AG09309 (cell line): ENCODE data around the gene CXorf38.
A peak's percentile ranks its signal among the peaks of the same experiment; 100 is the strongest.
"Not testable (repeated sequence)": the region's sequence is repeated elsewhere in the genome, so short reads cannot be mapped to it uniquely, and the experiment has no call there.

ENCODE experiments used
- DNase-seq: peaks from one replicate; pipeline ENCODE4 v3.0.0-alpha.2; 2010; ENCODE audit warnings: low read depth
- H3K4me3 ChIP-seq: 2 replicates; pipeline ENCODE4 v1.5.1; 2011; ENCODE audit warnings: mild to moderate bottlenecking, low read depth, low read length, moderate library complexity; ENCODE audit not compliant: control insufficient read depth
- CTCF ChIP-seq: IDR thresholded peaks from 2 replicates; pipeline ENCODE4 v1.5.1; 2011; ENCODE audit warnings: mild to moderate bottlenecking, low read depth, low read length, inconsistent platforms; ENCODE audit not compliant: insufficient read depth, control insufficient read depth; ENCODE audit errors: missing control alignments

CXorf38 gene

GRCh38 chrX:40582811-40583210, 64.5 kb downstream of the CXorf38 start:
- no peak for DNase-seq
- no peak for TF ChIP-seq CTCF
- no peak overlapping the region for H3K4me3 ChIP-seq

DNA sequence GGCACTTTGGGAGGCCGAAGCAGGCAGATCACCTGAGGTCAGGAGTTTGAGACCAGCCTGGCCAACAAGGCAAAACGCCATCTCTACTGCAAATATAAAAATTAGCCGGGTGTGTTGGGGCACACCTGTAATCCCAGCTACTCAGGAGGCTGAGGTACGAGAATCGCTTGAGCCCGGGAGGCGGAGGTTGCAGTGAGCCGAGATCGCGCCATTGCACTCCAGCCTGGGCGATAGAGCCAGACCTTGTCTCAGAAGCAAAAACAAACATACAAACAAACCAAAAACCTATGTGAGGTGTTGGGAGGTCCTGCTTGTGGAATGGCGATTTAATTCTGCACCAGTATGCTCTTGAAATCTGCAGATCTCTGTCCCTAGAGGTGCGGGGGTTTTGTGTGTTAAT, 65.2 kb downstream of the CXorf38 start:
- DNase-seq, result not testable (repeated sequence)
- peak overlapping the region; percentile 79; the same call in 1 of the 2 replicates for H3K4me3 ChIP-seq

DNA sequence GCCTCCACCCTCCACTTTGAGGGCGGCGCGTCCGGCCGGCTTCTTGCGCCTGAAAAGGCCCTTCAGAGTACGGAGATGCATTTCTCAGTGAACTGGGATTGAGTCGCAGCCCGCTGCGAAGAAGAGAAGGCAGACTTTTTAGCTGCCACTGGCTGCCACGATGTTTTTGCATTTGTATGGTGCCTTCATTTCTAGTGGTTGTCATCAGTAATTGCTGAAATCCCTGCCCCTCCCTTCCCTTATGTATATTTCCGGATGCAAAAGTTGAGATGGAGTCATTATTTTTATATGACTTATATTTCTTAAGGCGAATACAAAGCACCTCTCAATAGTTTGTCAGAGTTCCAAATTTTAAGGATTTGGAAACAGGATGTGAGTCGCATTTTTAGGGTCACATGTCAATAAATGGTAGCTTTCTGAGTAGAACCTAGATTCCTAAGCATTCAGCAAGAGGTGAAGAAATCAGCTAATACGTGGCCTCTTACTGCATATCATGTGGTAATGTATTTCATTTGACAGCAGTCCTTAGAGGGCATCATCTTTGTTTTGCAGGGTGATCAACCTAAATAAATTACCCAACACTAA, 65.9 kb downstream of the CXorf38 start:
- TF ChIP-seq CTCF, result no peak
- peak overlapping the region; percentile 79 for H3K4me3 ChIP-seq
- no peak for DNase-seq

- DNase-seq, result peak; percentile 64
- peak within 1 kb of the TSS; percentile 79 for H3K4me3 ChIP-seq
- no peak for TF ChIP-seq CTCF
These were observed 66.6 kb downstream of the CXorf38 start, which contains the start of gene ATP6AP2 for GRCh38 chrX:40580537-40581335. Gene ATP6AP2, plus strand, starts transcription at chrX:40580970. Its CDS starts 96 bp downstream, at chrX:40581066.

GRCh38 chrX:40579900-40580536, 67.3 kb downstream of the CXorf38 start:
- no peak for DNase-seq
- H3K4me3 ChIP-seq, result peak overlapping the region; percentile 79
- no peak for TF ChIP-seq CTCF

DNA sequence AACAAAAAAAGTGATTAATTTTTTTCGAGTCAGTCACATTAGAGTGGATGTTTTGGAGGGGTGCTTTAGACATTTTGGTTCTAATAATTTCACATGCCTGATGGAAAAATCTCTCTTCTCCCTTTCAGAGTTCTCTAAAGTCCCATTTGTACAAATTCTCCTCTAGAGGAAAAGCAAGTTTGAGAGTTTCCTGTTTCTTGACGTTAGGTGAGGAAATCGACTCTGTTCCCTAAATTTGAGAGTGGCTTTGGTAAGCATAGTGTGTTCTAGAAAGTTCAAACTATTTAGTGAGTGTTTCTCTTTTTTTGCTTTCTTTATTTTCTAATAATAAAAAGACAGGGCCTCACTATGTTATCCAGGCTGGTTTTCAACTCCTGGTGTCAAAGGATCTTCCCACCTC, 68.2 kb downstream of the CXorf38 start:
- no peak for DNase-seq
- no peak for TF ChIP-seq CTCF
- no peak overlapping the region for H3K4me3 ChIP-seq
